Measurements from ENCODE around the gene C1orf105.
"Not testable (repeated sequence)": the region's sequence is repeated elsewhere in the genome, so short reads cannot be mapped to it uniquely, and the experiment has no call there.

C1orf105 gene

DNA sequence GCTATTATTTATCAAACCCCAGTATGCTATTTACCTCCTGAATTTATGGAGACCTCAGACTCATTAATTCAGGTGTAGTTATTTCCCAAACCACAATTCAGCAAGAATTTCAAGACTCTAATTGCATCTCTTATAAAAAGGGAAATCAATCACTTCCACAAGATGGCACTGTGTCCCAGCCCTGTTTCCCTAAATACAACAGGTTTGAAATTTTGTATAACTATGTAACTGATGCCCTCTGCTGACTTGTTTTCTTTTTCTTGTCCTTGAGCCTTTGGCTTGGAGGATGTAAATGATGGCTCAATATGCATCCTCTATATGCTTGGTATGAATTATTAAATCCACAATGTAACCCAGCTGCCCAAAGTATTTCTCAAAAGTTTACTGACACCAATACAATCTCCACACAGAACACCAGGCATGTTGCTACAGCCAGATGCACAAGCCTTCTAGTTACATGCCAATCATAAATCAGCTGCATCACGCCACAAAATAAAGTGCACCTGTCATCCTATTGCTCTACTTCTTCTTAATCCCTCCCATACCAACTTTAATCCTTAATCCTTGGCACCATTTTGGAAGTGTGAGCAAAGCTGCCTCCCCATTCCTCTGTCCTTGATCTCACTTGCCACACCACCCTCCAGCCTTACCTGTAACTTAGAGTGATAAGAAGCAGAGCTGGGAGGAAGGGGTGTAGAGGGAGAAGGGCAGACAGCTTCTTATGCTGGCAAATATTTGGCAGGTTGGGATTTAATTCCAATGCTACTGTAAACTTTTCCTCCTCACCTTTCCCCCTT lies 9.0 kb downstream of the C1orf105 start:
- FAIRE-seq: peak; percentile 98

DNA sequence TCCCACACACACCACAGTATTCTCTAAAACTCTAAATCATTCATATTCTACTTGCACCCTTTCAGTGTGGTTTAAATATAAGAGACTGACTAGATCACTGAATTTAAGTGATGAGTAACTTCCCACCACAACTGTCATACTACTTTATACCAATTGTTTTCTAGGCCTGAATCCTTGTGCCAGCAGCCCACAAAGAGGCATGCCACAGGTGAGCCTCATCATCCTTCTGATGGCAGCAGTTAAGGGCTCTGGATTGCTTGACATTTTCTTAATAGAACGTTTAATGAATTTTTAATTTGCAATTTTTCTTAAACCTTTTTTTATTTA lies 9.6 kb downstream of the C1orf105 start:
- FAIRE-seq: no peak

- FAIRE-seq: no peak
These were observed 10.7 kb downstream of the C1orf105 start for GRCh38 chr1:172431204-172431603.

DNA sequence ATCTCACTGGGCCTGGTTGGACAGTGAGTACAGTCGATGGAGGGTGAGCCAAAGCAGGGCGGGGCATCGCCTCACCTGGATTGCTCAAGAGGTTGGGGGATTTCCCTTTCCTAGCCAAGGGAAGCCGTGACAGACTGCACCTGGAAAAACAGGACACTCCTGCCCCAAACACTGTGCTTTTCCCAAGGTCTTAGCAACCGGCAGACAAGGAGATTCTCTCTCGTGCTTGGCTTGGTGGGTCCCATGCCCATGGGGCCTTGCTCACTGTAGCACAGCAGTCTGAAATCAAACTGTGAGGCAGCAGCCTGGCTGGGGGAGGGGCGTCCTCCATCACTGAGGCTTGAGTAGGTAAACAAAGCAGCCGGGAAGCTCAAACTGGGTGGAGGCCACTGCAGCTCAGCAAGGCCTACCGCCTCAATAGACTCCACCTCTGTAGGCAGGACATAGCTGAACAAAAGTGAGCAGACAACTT lies 11.3 kb downstream of the C1orf105 start:
- no peak for FAIRE-seq

DNA sequence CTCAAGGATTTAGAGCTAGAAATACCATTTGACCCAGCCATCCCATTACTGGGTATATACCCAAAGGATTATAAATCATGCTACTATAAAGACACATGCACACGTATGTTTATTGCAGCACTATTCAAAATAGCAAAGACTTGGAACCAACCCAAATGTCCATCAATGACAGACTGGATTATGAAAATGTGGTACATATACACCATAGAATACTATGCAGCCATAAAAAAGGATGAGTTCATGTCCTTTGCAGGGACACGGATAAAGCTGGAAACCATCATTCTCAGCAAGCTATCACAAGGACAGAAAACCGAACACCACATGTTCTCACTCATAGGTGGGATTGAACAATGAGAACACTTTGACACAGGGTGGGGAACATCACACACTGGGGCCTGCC lies 16.7 kb downstream of the C1orf105 start:
- not testable (repeated sequence) for FAIRE-seq

DNA sequence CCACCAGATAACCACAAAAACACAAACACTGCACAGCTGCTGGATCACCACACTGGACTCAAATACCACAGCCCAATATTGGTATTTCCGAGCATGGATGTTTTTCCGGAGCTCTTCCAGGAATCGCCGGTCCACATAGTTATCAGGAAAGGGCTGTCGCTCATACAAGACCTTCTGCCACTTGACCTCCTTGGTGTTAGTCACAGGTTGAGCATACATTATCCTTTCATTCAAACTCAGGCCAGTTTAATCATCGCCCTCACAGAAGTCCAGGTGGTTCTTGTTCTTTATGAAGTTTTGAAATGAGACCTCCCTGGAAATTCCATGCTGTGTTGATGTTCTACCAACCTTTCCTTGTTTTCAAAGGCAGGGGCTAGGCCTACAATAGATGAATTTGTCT lies 21.9 kb downstream of the C1orf105 start:
- FAIRE-seq: no peak

- no peak for FAIRE-seq
These were observed 22.5 kb downstream of the C1orf105 start for GRCh38 chr1:172442843-172443565.

DNA sequence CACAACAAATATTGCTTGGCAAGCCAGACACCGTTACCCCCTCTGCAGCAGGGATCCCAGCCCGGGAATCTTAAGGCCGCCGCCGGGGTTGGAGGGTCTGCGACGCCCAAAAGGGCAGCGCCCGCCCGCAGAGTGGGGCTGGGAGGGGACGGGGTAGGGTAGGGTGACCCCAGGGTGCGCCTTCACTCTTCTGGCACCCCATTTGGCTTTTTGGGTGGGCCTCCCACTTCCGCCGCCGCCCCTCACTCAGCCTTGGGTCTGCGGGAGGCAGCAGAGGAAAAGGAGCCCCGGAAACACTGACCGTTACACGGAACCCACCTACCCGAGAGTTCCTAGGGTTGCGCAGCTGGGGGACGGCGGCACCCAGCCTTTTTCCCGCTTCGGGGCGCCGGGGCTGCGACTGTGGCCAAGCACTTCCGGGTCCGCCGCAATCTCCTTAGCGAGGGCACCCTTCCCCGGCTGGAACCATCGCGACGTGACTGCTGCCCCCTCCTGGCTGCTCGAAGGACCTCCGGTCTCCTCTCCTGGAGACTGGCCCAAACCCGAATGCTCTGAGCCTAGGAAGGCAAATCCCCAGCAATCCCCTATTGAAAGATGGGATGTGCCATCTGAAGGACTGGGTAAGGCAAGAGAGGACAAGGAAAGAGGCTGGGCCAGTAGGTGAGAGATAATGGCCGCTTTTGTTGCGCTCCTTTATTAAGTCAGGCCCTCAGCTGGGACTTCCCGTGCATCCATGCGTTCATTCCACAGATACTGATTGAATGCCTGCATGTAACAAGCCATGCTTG lies 23.4 kb downstream of the C1orf105 start, which contains the start of gene PIGC:
Gene PIGC (minus strand): TSS at position 404 of the 788 bp plus-strand sequence. CDS start 1,447 bp downstream, outside the sequence.
- FAIRE-seq: peak; percentile 87

DNA sequence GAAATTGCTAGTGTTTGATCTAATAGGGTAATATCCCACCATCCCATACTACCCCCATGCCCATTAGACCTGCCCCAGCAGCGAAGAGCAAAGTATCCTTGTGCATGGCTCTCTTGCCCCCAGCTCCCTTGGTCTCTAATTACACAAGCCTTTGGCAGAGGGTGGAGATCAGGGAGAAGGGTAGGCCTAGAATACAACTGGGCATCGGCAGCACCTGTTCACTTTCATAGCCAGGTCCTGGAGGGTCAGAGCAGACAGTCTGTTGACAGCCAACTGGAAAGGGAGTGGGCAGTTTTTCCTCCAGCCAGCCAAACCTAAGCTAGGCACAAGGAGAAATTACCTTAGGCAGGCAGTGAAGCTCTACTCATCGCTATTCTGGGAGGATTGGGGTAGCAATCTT lies 26.1 kb downstream of the C1orf105 start:
- no peak for FAIRE-seq

- FAIRE-seq: no peak
These were observed 27.2 kb downstream of the C1orf105 start for GRCh38 chr1:172447641-172448040.

DNA sequence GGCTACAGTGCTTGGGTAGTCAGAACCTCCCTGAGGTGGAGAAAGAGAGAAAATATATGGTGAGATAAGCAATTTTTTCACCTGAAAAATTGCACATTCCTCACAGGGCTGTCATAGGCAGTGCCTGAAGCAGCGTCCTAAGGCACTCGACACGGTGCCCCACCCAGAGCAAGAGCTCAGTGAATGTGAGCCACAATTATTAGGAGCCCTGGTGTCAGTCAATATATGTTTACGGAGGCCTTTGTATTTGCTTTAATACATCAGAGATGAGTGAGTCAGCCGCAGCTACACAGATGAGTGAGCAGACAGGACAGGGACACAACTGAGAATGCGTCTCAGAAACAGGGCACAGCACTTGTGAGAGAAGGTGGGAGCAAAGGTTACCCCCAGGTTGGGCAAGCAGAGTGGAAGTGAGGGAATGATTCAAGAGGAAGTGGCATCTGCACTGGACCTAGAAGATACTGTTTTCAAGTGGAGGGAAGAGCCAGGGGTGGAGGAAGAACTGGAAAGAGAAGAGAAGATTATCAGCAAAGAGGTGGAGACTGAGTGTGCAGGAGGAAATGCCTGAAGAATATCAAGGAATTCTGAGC lies 28.6 kb downstream of the C1orf105 start:
- FAIRE-seq: no peak

DNA sequence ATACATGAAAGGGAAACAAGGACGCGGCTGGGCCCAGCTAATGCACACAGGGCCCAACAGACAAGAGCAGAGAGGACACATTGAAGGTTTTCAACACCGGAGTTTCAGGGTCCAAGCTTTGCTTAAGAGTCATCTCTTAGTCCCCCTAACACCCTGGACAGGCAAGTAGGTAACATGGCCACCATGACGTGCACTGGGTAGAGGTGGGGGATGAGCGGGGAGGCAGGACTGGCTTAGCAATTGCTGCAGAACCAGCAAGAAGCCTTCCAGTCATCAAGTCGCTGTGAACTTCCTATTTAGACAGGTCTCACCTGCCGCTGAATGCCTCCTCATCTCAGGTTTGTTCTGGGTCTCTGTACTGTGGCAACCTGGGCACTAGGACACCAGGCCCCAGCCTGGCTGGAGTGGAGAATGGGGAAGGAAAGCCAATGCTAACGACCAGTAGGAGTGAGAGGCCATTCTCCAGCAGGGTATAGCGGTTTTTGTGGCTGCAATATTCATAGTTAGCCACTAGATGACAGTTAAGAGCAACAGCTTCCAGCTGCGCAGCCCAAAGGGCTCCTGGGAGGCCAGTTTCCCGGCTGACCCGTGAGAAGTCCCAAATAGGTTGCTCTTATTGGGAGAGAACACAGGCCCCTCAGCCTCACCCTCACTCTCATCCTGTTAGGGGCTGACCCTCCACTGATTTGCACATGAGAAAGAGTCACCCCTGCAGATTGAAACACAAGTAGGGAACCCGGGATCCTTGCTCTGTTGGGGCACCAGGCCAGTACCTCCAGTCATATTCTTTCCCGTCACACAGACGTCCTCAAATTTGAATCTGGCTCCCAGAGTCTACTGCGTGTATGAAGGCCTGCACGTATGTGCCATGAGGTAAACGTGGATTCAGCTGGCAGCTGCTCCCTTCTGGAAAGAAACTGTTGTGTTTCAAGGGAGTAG lies 29.4 kb downstream of the C1orf105 start:
- no peak for FAIRE-seq

- no peak for FAIRE-seq
These were observed 30.0 kb downstream of the C1orf105 start for GRCh38 chr1:172450524-172450885.

DNA sequence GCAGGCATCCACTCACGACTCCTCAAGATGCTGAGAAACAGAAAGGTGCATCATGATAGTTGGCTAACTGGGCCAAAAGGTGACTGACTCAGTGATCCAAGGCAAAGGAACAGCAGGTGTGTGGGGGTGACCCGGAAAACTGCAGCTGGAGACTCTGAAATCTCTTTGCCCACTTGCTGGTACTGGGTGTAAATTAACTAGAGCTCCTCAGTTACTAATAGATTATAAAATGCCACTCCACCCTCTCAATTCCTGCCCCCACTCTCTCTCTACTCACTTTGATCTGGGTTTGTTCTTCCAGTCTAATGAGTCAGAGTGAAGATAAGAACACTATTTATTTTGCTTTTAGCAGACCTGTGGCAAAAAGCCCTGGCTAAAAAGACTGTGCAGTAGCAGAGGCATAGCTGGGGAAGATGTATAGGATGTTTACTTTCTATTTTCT lies 30.5 kb downstream of the C1orf105 start:
- no peak for FAIRE-seq

- FAIRE-seq: no peak
These were observed 32.2 kb downstream of the C1orf105 start for GRCh38 chr1:172452536-172453152.

DNA sequence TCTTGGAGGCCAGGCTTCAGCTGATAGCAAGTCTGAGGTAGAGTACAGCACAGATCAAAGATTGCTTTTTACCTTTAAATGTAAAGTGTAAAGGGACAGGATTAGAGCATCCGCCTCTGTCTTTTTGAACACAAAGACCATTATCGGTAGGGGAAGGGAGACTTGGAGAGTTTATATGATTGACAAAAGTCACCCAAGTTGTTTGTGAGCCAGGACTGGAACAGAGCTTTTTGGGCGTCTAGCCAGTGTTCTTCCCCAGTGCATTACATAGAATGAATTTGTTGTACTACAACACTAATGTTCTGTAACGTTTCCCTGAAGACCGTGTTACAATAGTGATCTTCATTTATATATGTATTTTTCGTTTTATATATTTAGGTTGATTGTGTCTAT lies 32.7 kb downstream of the C1orf105 start:
- no peak for FAIRE-seq

- no peak for FAIRE-seq
These were observed 33.1 kb downstream of the C1orf105 start for GRCh38 chr1:172453607-172454006.

- FAIRE-seq: no peak
These were observed 35.0 kb downstream of the C1orf105 start for GRCh38 chr1:172455451-172455850.

GRCh38 chr1:172456344-172456769 lies 35.9 kb downstream of the C1orf105 start:
- FAIRE-seq: no peak

DNA sequence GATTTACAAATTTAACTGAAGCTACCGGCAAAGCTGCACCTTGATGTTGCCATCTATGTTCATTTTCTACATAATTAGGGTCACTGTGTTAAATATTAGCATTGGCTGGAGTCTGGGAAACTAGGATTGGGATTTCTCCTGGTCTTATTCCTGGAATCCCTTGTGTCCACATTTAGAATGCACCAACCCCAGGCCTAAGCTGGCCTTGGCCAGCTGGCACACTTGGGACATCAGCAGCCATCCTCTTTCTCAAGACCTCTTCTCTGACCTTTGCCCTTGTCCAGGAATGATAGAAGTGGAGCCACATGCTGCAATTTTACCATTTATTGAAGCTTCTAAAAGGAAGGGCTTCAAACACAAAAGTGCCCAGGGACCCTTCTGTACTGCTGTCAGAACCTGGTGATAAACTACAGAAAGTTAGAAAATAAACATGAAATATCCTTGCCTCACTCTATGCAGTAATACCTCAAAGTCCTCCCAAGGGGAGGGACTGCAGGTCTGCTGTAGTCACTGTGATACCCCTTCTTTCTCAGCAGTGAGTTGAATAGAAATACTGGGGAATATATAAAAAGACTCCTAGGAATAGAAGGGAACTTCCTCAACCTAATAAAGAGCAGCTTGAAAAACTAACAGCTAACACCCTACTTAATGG lies 37.1 kb downstream of the C1orf105 start:
- no peak for FAIRE-seq

DNA sequence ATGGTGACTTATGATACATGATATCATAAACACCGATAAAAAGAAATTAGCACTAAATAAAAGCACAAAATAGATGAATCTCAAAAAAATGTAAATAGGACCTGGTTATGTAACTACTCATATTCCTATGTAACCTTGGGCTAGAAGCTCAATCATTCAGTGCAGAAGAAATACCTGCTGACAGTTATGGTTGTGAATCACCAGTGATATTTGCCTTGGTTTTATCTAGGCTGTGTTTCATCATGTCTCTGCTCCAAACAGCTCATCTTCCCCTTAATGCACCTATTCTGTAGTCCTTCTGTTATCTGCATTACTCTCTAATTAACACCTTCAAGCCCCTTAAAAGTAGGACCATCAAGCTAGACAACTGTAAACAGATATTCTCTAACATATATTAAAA lies 39.7 kb downstream of the C1orf105 start:
- FAIRE-seq: no peak
